HFFc6 (cell line): ENCODE data around the gene SETD2. TPM values are rescaled to one million over a fixed set of nuclear protein-coding genes. Genes with fewer than 3 reads are reported as not detected.

Experiments used
- DNase-seq: peaks from one replicate; pipeline ENCODE4 v3.0.0-alpha.2; 2018
- H3K27ac Mint-ChIP-seq: 2 replicates; pipeline ENCODE4 v1.8.0; 2020; ENCODE audit warnings: mild to moderate bottlenecking, mixed read lengths
- H3K27me3 Mint-ChIP-seq: 2 replicates; pipeline ENCODE4 v1.8.0; 2021; ENCODE audit warnings: mild to moderate bottlenecking, moderate library complexity, mixed read lengths; ENCODE audit not compliant: insufficient read depth
- H3K36me3 Mint-ChIP-seq: 2 replicates; pipeline ENCODE4 v1.8.0; 2021; ENCODE audit warnings: low read depth, mixed read lengths
- H3K4me1 Mint-ChIP-seq: 2 replicates; pipeline ENCODE4 v1.8.0; 2020; ENCODE audit warnings: low read depth, mixed read lengths
- H3K4me3 Mint-ChIP-seq: 2 replicates; pipeline ENCODE4 v1.8.0; 2020; ENCODE audit warnings: mild to moderate bottlenecking, moderate library complexity, mixed read lengths
- H3K9me3 Mint-ChIP-seq: 2 replicates; pipeline ENCODE4 v1.8.0; 2020; ENCODE audit warnings: mild to moderate bottlenecking, mixed read lengths
- CTCF ChIP-seq: fragments of 200-600 bp; sonication (generic); IDR thresholded peaks from 2 replicates; pipeline ENCODE4 v1.5.0; 2021; ENCODE audit warnings: antibody characterized with exemption, mild to moderate bottlenecking
- total RNA-seq, 6 experiments: library from RNA; stranded (reverse); fragmentation: NEBNext Ultra II Directional; extraction: Animal tissue kit (Norgen Biotek cat#: 25700); gene quantifications; 2 replicates in 1 of 6; 3 replicates in 5 of 6; pipeline ENCODE4 v1.2.3, GENCODE V29; 2021

The SETD2 gene
- total RNA-seq, 6 experiments from 2014 or later, result 26.7 to 33.7 (median 30.8) TPM

- no peak overlapping the region for H3K4me3 Mint-ChIP-seq
- peaks cover 2% of the 10 kb centered on the region for H3K27me3 Mint-ChIP-seq
- no peak overlapping the region for H3K27ac Mint-ChIP-seq
- no peak for TF ChIP-seq CTCF
- H3K36me3 Mint-ChIP-seq, result no peaks in the 10 kb centered on the region
- no peaks in the 10 kb centered on the region for H3K4me1 Mint-ChIP-seq
- no peaks in the 10 kb centered on the region for H3K9me3 Mint-ChIP-seq
- DNase-seq, result no peak
These were observed 178.3 kb downstream of the SETD2 start for GRCh38 chr3:46985588-46985987.

DNA sequence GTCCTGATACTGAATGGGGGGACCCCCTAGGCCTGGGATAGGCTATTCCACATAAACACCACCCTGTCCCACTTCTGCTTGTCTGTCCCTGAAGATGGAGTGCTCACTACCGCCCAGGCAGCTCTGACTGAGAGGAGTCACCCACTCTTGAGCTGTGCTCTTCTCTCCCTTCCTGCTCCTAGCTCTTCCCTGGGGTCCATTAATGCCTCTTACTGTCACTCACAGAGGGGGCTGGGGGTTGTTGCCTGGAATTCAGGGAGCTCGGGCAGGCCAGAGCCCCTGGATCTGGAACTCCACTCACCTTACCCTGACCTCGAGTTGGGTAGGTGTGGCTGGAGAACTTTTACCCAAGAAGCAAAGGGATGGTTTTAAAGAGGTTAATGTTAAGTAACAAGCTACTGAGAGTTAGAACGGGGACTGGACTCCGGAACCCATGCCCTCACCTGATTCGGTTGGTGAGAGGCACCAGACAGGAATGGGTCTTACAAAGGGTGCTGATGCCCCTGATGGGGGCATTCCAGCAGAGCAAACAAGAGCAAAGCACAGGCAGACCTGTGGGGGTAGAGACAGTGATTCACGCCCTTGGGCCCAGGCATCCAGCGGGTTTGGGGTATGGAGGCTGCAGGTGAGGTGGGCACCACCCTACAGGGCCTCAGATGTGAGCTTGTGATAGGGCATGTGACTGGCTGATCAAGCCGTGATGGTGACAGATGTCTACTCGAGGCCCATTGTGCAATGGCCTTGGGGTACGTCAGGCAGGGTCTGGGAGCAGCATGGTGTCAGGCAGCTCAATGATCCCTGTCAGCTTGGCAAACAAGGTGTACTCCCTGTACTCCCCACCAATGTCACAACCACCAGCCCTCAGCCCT lies 179.1 kb downstream of the SETD2 start:
- no peak for TF ChIP-seq CTCF
- H3K27ac Mint-ChIP-seq, result no peak overlapping the region
- peaks cover 2% of the 10 kb centered on the region for H3K27me3 Mint-ChIP-seq
- no peaks in the 10 kb centered on the region for H3K36me3 Mint-ChIP-seq
- H3K4me3 Mint-ChIP-seq, result no peak overlapping the region
- no peaks in the 10 kb centered on the region for H3K9me3 Mint-ChIP-seq
- DNase-seq, result no peak
- no peaks in the 10 kb centered on the region for H3K4me1 Mint-ChIP-seq

DNA sequence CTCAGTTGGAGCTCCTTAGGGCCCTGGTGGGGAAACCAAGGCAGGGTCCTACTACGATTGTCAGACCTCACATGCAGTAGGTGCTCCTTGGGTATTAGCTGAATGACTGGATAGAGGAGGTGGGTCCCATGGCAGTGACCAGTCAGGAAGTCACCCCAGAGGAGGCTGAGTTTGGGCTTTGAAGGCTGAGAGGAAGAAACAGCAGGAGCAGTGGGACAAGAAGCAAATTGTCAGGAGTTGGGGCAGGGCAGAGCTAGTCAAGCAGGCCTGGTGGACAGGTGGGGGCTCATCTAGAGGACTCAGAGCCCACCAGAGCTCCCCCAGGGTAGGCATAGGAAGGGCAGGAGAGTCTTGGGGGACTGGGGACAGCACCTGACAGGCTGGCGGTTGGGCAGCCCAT lies 181.4 kb downstream of the SETD2 start:
- Mint-ChIP-seq H3K36me3 (no peaks in the 10 kb centered on the region), H3K9me3 (no peaks in the 10 kb centered on the region; the same call in 1 of the 2 replicates), H3K4me3 (no peak overlapping the region), H3K27me3 (no peaks in the 10 kb centered on the region; the same call in 1 of the 2 replicates), H3K4me1 (peaks cover 13% of the 10 kb centered on the region), H3K27ac (no peak overlapping the region)
- no peak for TF ChIP-seq CTCF
- DNase-seq, result no peak

GRCh38 chr3:46981932-46982471 lies 181.9 kb downstream of the SETD2 start:
- no peaks in the 10 kb centered on the region for H3K36me3 Mint-ChIP-seq
- peaks cover 18% of the 10 kb centered on the region for H3K4me1 Mint-ChIP-seq
- H3K9me3 Mint-ChIP-seq, result no peaks in the 10 kb centered on the region; the same call in 1 of the 2 replicates
- TF ChIP-seq CTCF, result no peak
- no peak overlapping the region for H3K4me3 Mint-ChIP-seq
- no peak for DNase-seq
- H3K27ac Mint-ChIP-seq, result no peak overlapping the region
- no peaks in the 10 kb centered on the region; the same call in 1 of the 2 replicates for H3K27me3 Mint-ChIP-seq

GRCh38 chr3:46979958-46980497 lies 183.9 kb downstream of the SETD2 start:
- Mint-ChIP-seq H3K27me3 (peaks cover 5% of the 10 kb centered on the region), H3K4me3 (peak overlapping the region; percentile 81), H3K4me1 (peaks cover 20% of the 10 kb centered on the region), H3K36me3 (peaks cover 5% of the 10 kb centered on the region; the same call in 1 of the 2 replicates), H3K27ac (no peak overlapping the region), H3K9me3 (no peaks in the 10 kb centered on the region; the same call in 1 of the 2 replicates)
- no peak for TF ChIP-seq CTCF
- no peak for DNase-seq
